MM.1S (cell line): ENCODE results near the gene SLC6A20.

Experiments
- CTCF ChIP-seq: fragments of 300-600 bp; sonication (generic); IDR thresholded peaks from 2 replicates; pipeline ENCODE4 v1.5.1; 2016; ENCODE audit warnings: antibody characterized with exemption, low read length, mixed read lengths
- EZH2 ChIP-seq: fragments of 300-600 bp; sonication (generic); optimal IDR thresholded peaks from 2 replicates; pipeline ENCODE3; 2017; ENCODE audit warnings: low read depth, mild to moderate bottlenecking, antibody characterized with exemption, low read length, mixed read lengths

GRCh38 chr3:45792516-45793172 lies 3.7 kb downstream of the SLC6A20 start:
- TF ChIP-seq CTCF (no peak), EZH2 (no peak)
